HEK293 (cell line): ENCODE results near the gene IZUMO1.

Experiments
- EGR2 ChIP-seq: fragments of 450-650 bp; formaldehyde crosslinking; IDR thresholded peaks from 2 replicates; pipeline ENCODE4 v1.5.1; 2016; ENCODE audit warnings: low read depth, missing biosample characterization, missing genetic modification characterization
- FEZF1 ChIP-seq: fragments of 450-650 bp; formaldehyde crosslinking; IDR thresholded peaks from 2 replicates; pipeline ENCODE4 v1.5.1; 2016; ENCODE audit warnings: missing biosample characterization, missing genetic modification characterization
- GLI2 ChIP-seq: fragments of 450-650 bp; formaldehyde crosslinking; IDR thresholded peaks from 2 replicates; pipeline ENCODE4; 2017; ENCODE audit warnings: missing biosample characterization, missing genetic modification characterization, low read depth, borderline replicate concordance
- HOXC10 ChIP-seq: sonication (generic); formaldehyde crosslinking; IDR thresholded peaks from 2 replicates; pipeline ENCODE4 v1.8.1; 2023; ENCODE audit warnings: mild to moderate bottlenecking, missing genetic modification reagents
- IKZF3 ChIP-seq: fragments of 450-650 bp; IDR thresholded peaks from 2 replicates; pipeline ENCODE4 v1.5.0; 2018; ENCODE audit warnings: missing biosample characterization, mild to moderate bottlenecking, missing genetic modification characterization, moderate library complexity
- KLF1 ChIP-seq: fragments of 450-650 bp; formaldehyde crosslinking; IDR thresholded peaks from 2 replicates; pipeline ENCODE4 v1.5.1; 2016; ENCODE audit warnings: missing biosample characterization, missing genetic modification characterization
- REPIN1 ChIP-seq: fragments of 450-650 bp; formaldehyde crosslinking; IDR thresholded peaks from 2 replicates; pipeline ENCODE4 v1.5.1; 2017; ENCODE audit warnings: missing biosample characterization, missing genetic modification characterization, low read depth
- SCRT1 ChIP-seq: fragments of 450-650 bp; formaldehyde crosslinking; IDR thresholded peaks from 2 replicates; pipeline ENCODE4 v1.5.1; 2016; ENCODE audit warnings: missing biosample characterization, missing genetic modification characterization, borderline replicate concordance
- ZBTB17 ChIP-seq: fragments of 450-650 bp; formaldehyde crosslinking; IDR thresholded peaks from 2 replicates; pipeline ENCODE4 v1.5.1; 2016; ENCODE audit warnings: missing biosample characterization, missing genetic modification characterization
- ZBTB7A ChIP-seq: fragments of 450-650 bp; formaldehyde crosslinking; IDR thresholded peaks from 2 replicates; pipeline ENCODE4 v1.5.1; 2016; ENCODE audit warnings: low read depth, missing biosample characterization, missing genetic modification characterization
- ZFHX2 ChIP-seq: fragments of 450-650 bp; formaldehyde crosslinking; conservative IDR thresholded peaks from 2 replicates; pipeline ENCODE4 v1.5.1; 2016; ENCODE audit warnings: missing biosample characterization, missing genetic modification characterization
- ZFP37 ChIP-seq: fragments of 450-650 bp; formaldehyde crosslinking; IDR thresholded peaks from 2 replicates; pipeline ENCODE4 v1.5.1; 2016; ENCODE audit warnings: missing biosample characterization, missing genetic modification characterization
- ZFP69B ChIP-seq: fragments of 450-650 bp; formaldehyde crosslinking; IDR thresholded peaks from 2 replicates; pipeline ENCODE4 v1.5.1; 2016; ENCODE audit warnings: missing biosample characterization, missing genetic modification characterization
- ZNF112 ChIP-seq: fragments of 450-650 bp; formaldehyde crosslinking; IDR thresholded peaks from 2 replicates; pipeline ENCODE4 v1.5.0; 2017; ENCODE audit warnings: missing biosample characterization, missing genetic modification characterization
- ZNF114 ChIP-seq: fragments of 450-650 bp; formaldehyde crosslinking; IDR thresholded peaks from 2 replicates; pipeline ENCODE4 v1.5.0; 2017; ENCODE audit warnings: missing biosample characterization, missing genetic modification characterization
- ZNF133 ChIP-seq: fragments of 450-650 bp; formaldehyde crosslinking; IDR thresholded peaks from 2 replicates; pipeline ENCODE4 v1.5.1; 2016; ENCODE audit warnings: missing biosample characterization, missing genetic modification characterization
- ZNF155 ChIP-seq: fragments of 450-650 bp; formaldehyde crosslinking; IDR thresholded peaks from 2 replicates; pipeline ENCODE4 v1.5.1; 2016; ENCODE audit warnings: missing biosample characterization, missing genetic modification characterization
- ZNF16 ChIP-seq: fragments of 450-650 bp; formaldehyde crosslinking; IDR thresholded peaks from 2 replicates; pipeline ENCODE4 v1.5.1; 2016; ENCODE audit warnings: low read depth, missing biosample characterization, missing genetic modification characterization
- ZNF184 ChIP-seq: fragments of 450-650 bp; IDR thresholded peaks from 2 replicates; pipeline ENCODE4 v1.5.1; 2018; ENCODE audit warnings: missing biosample characterization, mild to moderate bottlenecking, missing genetic modification characterization
- ZNF292 ChIP-seq: fragments of 450-650 bp; formaldehyde crosslinking; IDR thresholded peaks from 2 replicates; pipeline ENCODE4 v1.5.1; 2016; ENCODE audit warnings: low read depth, missing biosample characterization, missing genetic modification characterization, borderline replicate concordance
- ZNF324 ChIP-seq: fragments of 450-650 bp; formaldehyde crosslinking; IDR thresholded peaks from 2 replicates; pipeline ENCODE4 v1.5.1; 2016; ENCODE audit warnings: missing biosample characterization, missing genetic modification characterization
- ZNF354C ChIP-seq: fragments of 450-650 bp; formaldehyde crosslinking; IDR thresholded peaks from 2 replicates; pipeline ENCODE4 v1.5.1; 2016; ENCODE audit warnings: missing biosample characterization, missing genetic modification characterization, low read depth, borderline replicate concordance
- ZNF366 ChIP-seq: fragments of 450-650 bp; formaldehyde crosslinking; conservative IDR thresholded peaks from 2 replicates; pipeline ENCODE4 v1.5.1; 2016; ENCODE audit warnings: missing biosample characterization, missing genetic modification characterization
- ZNF423 ChIP-seq: fragments of 450-650 bp; formaldehyde crosslinking; IDR thresholded peaks from 2 replicates; pipeline ENCODE4 v1.5.1; 2016; ENCODE audit warnings: missing biosample characterization, missing genetic modification characterization
- ZNF530 ChIP-seq: fragments of 450-650 bp; formaldehyde crosslinking; IDR thresholded peaks from 2 replicates; pipeline ENCODE4 v1.5.1; 2016; ENCODE audit warnings: low read depth, missing biosample characterization, missing genetic modification characterization
- ZNF558 ChIP-seq: fragments of 450-650 bp; formaldehyde crosslinking; IDR thresholded peaks from 2 replicates; pipeline ENCODE4 v1.5.1; 2016; ENCODE audit warnings: missing biosample characterization, missing genetic modification characterization
- ZNF560 ChIP-seq: fragments of 450-650 bp; formaldehyde crosslinking; IDR thresholded peaks from 2 replicates; pipeline ENCODE4 v1.5.1; 2017; ENCODE audit warnings: missing biosample characterization, missing genetic modification characterization, borderline replicate concordance
- ZNF623 ChIP-seq: fragments of 450-650 bp; formaldehyde crosslinking; IDR thresholded peaks from 2 replicates; pipeline ENCODE4 v1.5.1; 2016; ENCODE audit warnings: missing biosample characterization, missing genetic modification characterization
- ZNF777 ChIP-seq: fragments of 450-650 bp; formaldehyde crosslinking; IDR thresholded peaks from 2 replicates; pipeline ENCODE4 v1.5.1; 2017; ENCODE audit warnings: missing biosample characterization, missing genetic modification characterization, borderline replicate concordance
- ZNF785 ChIP-seq: fragments of 450-650 bp; formaldehyde crosslinking; IDR thresholded peaks from 2 replicates; pipeline ENCODE4 v1.5.1; 2016; ENCODE audit warnings: missing biosample characterization, missing genetic modification characterization
- ZXDB ChIP-seq: fragments of 450-650 bp; formaldehyde crosslinking; IDR thresholded peaks from 2 replicates; pipeline ENCODE4 v1.5.1; 2016; ENCODE audit warnings: missing biosample characterization, missing genetic modification characterization
- TF ChIP-seq, protein P1 (sequence below): fragments of 450-650 bp; formaldehyde crosslinking; IDR thresholded peaks from 2 replicates; pipeline ENCODE4 v1.5.0; 2017; ENCODE audit warnings: missing biosample characterization, missing genetic modification characterization, borderline replicate concordance
- TF ChIP-seq, protein P2 (sequence below): fragments of 450-650 bp; formaldehyde crosslinking; IDR thresholded peaks from 2 replicates; pipeline ENCODE4 v1.5.1; 2016; ENCODE audit warnings: missing biosample characterization, missing genetic modification characterization

Gene IZUMO1

GRCh38 chr19:48752496-48753365 lies 6.0 kb upstream of the IZUMO1 start, which contains the start of gene FUT1 (continued):
- 0 out of 2 replicates have a peak, but pooled peaks have one; percentile 22 for TF ChIP-seq SCRT1 (tag by site-specific recombination)
- no peak for TF ChIP-seq HOXC10 (CRISPR knock-in tag)
- TF ChIP-seq, protein P1, sequence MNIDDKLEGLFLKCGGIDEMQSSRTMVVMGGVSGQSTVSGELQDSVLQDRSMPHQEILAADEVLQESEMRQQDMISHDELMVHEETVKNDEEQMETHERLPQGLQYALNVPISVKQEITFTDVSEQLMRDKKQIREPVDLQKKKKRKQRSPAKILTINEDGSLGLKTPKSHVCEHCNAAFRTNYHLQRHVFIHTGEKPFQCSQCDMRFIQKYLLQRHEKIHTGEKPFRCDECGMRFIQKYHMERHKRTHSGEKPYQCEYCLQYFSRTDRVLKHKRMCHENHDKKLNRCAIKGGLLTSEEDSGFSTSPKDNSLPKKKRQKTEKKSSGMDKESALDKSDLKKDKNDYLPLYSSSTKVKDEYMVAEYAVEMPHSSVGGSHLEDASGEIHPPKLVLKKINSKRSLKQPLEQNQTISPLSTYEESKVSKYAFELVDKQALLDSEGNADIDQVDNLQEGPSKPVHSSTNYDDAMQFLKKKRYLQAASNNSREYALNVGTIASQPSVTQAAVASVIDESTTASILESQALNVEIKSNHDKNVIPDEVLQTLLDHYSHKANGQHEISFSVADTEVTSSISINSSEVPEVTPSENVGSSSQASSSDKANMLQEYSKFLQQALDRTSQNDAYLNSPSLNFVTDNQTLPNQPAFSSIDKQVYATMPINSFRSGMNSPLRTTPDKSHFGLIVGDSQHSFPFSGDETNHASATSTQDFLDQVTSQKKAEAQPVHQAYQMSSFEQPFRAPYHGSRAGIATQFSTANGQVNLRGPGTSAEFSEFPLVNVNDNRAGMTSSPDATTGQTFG (tag by site-specific recombination): 0 out of 2 replicates have a peak, but pooled peaks have one; percentile 42
- no peak for TF ChIP-seq GLI2 (tag by site-specific recombination)
- TF ChIP-seq IKZF3: 0 out of 2 replicates have a peak, but pooled peaks have one; percentile 6
- peak; percentile 47; the same call in 1 of the 2 replicates for TF ChIP-seq REPIN1 (tag by site-specific recombination)
- TF ChIP-seq ZFP37: peak; percentile 85
- TF ChIP-seq ZNF777 (tag by site-specific recombination): no peak; the same call in 1 of the 2 replicates
- peak; percentile 24; the same call in 1 of the 2 replicates for TF ChIP-seq ZNF423 (tag by site-specific recombination)
- peak; percentile 100 for TF ChIP-seq KLF1 (tag by site-specific recombination)
- peak; percentile 21; the same call in 1 of the 2 replicates for TF ChIP-seq FEZF1 (tag by site-specific recombination)
- TF ChIP-seq ZFP69B (tag by site-specific recombination): peak; percentile 100
- 0 out of 2 replicates have a peak, but pooled peaks have one; percentile 17 for TF ChIP-seq ZBTB7A (tag by site-specific recombination)
- 0 out of 2 replicates have a peak, but pooled peaks have one; percentile 45 for TF ChIP-seq ZNF785 (tag by site-specific recombination)
- no peak for TF ChIP-seq ZNF560 (tag by site-specific recombination)
- 0 out of 2 replicates have a peak, but pooled peaks have one; percentile 29 for TF ChIP-seq EGR2 (tag by site-specific recombination)
- no peak for TF ChIP-seq ZNF155
- TF ChIP-seq ZNF366 (tag by site-specific recombination): peak; percentile 76
- TF ChIP-seq ZNF133 (tag by site-specific recombination): no peak
- TF ChIP-seq ZBTB17 (tag by site-specific recombination): peak; percentile 95
- TF ChIP-seq ZNF184 (tag by site-specific recombination): no peak
- TF ChIP-seq ZNF558: no peak
- TF ChIP-seq ZNF530: no peak
- no peak for TF ChIP-seq ZNF112 (tag by site-specific recombination)
- TF ChIP-seq ZNF114 (tag by site-specific recombination): no peak
- TF ChIP-seq ZNF16 (tag by site-specific recombination): no peak
- TF ChIP-seq ZNF324 (tag by site-specific recombination): peak; percentile 87
- TF ChIP-seq ZNF623 (tag by site-specific recombination): no peak
- no peak for TF ChIP-seq ZNF292 (tag by site-specific recombination)
- peak; percentile 67 for TF ChIP-seq ZFHX2 (tag by site-specific recombination)
- TF ChIP-seq ZXDB (tag by site-specific recombination): peak; percentile 93
- TF ChIP-seq, protein P2, sequence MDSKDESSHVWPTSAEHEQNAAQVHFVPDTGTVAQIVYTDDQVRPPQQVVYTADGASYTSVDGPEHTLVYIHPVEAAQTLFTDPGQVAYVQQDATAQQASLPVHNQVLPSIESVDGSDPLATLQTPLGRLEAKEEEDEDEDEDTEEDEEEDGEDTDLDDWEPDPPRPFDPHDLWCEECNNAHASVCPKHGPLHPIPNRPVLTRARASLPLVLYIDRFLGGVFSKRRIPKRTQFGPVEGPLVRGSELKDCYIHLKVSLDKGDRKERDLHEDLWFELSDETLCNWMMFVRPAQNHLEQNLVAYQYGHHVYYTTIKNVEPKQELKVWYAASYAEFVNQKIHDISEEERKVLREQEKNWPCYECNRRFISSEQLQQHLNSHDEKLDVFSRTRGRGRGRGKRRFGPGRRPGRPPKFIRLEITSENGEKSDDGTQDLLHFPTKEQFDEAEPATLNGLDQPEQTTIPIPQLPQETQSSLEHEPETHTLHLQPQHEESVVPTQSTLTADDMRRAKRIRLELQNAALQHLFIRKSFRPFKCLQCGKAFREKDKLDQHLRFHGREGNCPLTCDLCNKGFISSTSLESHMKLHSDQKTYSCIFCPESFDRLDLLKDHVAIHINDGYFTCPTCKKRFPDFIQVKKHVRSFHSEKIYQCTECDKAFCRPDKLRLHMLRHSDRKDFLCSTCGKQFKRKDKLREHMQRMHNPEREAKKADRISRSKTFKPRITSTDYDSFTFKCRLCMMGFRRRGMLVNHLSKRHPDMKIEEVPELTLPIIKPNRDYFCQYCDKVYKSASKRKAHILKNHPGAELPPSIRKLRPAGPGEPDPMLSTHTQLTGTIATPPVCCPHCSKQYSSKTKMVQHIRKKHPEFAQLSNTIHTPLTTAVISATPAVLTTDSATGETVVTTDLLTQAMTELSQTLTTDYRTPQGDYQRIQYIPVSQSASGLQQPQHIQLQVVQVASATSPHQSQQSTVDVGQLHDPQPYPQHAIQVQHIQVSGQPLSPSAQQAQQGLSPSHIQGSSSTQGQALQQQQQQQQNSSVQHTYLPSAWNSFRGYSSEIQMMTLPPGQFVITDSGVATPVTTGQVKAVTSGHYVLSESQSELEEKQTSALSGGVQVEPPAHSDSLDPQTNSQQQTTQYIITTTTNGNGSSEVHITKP (tag by site-specific recombination): peak; percentile 79
- no peak for TF ChIP-seq ZNF354C (tag by site-specific recombination)
